Fibroblast of pulmonary artery (primary cell): ENCODE data around the gene TAF4B.

Experiments used
- DNase-seq: peaks from one replicate; pipeline ENCODE4 v3.0.0-alpha.2; 2010; ENCODE audit warnings: low read depth
- H3K4me3 ChIP-seq: replicated peaks from 2 replicates; pipeline ENCODE4 v1.5.1; 2011; ENCODE audit warnings: low read depth, mild to moderate bottlenecking, control low read depth, low read length, moderate library complexity
- CTCF ChIP-seq: IDR thresholded peaks from 2 replicates; pipeline ENCODE4 v1.5.1; 2011; ENCODE audit warnings: mild to moderate bottlenecking, control low read depth, low read length, inconsistent platforms; ENCODE audit errors: missing control alignments

The TAF4B gene

GRCh38 chr18:26422472-26423162, 196.4 kb downstream of the TAF4B start:
- TF ChIP-seq CTCF = no peak
- DNase-seq = no peak

GRCh38 chr18:26424428-26425147, 198.3 kb downstream of the TAF4B start:
- TF ChIP-seq CTCF = no peak
- no peak for DNase-seq
- H3K4me3 ChIP-seq = no peak overlapping the region

More at GRCh38 chr18:26422472-26423162, 196.4 kb downstream of the TAF4B start:
- H3K4me3 ChIP-seq = no peak overlapping the region

GRCh38 chr18:26425148-26425531, 198.9 kb downstream of the TAF4B start:
- DNase-seq = no peak
- no peak overlapping the region for H3K4me3 ChIP-seq
- no peak for TF ChIP-seq CTCF

GRCh38 chr18:26429535-26430226, 203.4 kb downstream of the TAF4B start:
- DNase-seq = peak; percentile 75
- TF ChIP-seq CTCF = no peak
- H3K4me3 ChIP-seq = no peak overlapping the region

GRCh38 chr18:26432651-26433424, 206.6 kb downstream of the TAF4B start:
- TF ChIP-seq CTCF = no peak
- H3K4me3 ChIP-seq = no peak overlapping the region
- no peak for DNase-seq

- DNase-seq = no peak
- no peak for TF ChIP-seq CTCF
Measured at GRCh38 chr18:26434887-26435286, 208.6 kb downstream of the TAF4B start.

More at GRCh38 chr18:26434887-26435286, 208.6 kb downstream of the TAF4B start:
- no peak overlapping the region for H3K4me3 ChIP-seq
